ENCODE data around the gene VSTM2B.

DNA sequence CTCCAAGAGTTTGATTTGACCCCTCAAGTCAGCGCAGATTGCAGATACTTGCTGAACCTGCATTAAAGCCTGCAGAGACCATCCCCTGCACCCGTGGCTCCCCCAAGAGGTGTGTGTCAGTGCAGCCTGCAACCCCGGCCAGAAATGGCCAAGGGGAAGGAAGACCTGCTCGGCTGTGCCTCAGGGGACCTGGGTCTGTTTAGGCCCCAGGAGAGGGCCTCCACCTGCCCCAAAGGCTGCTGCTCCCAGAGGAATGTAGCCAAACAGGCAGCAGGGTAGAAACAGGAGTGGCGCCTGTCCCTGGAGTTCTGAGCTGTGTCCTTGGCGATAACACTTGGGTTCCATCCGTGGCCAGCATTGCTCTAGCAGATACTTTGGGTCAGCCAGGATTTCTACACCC, 88.3 kb downstream of the VSTM2B start:
- TF ChIP-seq, protein P1, sequence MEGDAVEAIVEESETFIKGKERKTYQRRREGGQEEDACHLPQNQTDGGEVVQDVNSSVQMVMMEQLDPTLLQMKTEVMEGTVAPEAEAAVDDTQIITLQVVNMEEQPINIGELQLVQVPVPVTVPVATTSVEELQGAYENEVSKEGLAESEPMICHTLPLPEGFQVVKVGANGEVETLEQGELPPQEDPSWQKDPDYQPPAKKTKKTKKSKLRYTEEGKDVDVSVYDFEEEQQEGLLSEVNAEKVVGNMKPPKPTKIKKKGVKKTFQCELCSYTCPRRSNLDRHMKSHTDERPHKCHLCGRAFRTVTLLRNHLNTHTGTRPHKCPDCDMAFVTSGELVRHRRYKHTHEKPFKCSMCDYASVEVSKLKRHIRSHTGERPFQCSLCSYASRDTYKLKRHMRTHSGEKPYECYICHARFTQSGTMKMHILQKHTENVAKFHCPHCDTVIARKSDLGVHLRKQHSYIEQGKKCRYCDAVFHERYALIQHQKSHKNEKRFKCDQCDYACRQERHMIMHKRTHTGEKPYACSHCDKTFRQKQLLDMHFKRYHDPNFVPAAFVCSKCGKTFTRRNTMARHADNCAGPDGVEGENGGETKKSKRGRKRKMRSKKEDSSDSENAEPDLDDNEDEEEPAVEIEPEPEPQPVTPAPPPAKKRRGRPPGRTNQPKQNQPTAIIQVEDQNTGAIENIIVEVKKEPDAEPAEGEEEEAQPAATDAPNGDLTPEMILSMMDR (IDR thresholded peaks at IDR 0.05), result no peak
- no peak for TF ChIP-seq POLR2A (IDR thresholded peaks at IDR 0.05)
